KMS-11 (cell line): ENCODE measurements around the gene GNAZ.

Source experiments
- H2AFZ ChIP-seq: fragments of 200-600 bp; sonication (generic); 2 replicates; pipeline ENCODE4 v1.6.1; 2016; ENCODE audit warnings: antibody characterized with exemption, mixed run types, low read depth
- H3K27ac ChIP-seq: fragments of 200-600 bp; sonication (generic); 2 replicates; pipeline ENCODE4 v1.6.1; 2016; ENCODE audit warnings: mild to moderate bottlenecking, mixed run types
- H3K27me3 ChIP-seq: fragments of 200-600 bp; sonication (generic); 2 replicates; pipeline ENCODE4 v1.6.1; 2017; ENCODE audit warnings: mild to moderate bottlenecking, low read depth, mixed run types, moderate library complexity; ENCODE audit not compliant: insufficient read depth
- H3K36me3 ChIP-seq: fragments of 200-600 bp; sonication (generic); 2 replicates; pipeline ENCODE4 v1.6.1; 2017; ENCODE audit warnings: mild to moderate bottlenecking, mixed run types; ENCODE audit not compliant: insufficient read depth
- H3K4me1 ChIP-seq: fragments of 200-600 bp; sonication (generic); 2 replicates; pipeline ENCODE4 v1.6.1; 2016; ENCODE audit warnings: mild to moderate bottlenecking, low read depth, mixed run types; ENCODE audit not compliant: poor library complexity, severe bottlenecking
- H3K4me2 ChIP-seq: fragments of 200-600 bp; sonication (generic); 2 replicates; pipeline ENCODE4 v1.7.0; 2016; ENCODE audit warnings: mild to moderate bottlenecking, mixed run types
- H3K4me3 ChIP-seq: fragments of 200-600 bp; sonication (generic); IDR thresholded peaks from 2 replicates; pipeline ENCODE4 v1.6.1; 2017; ENCODE audit warnings: low read depth, low read length, mixed read lengths; ENCODE audit not compliant: insufficient read depth
- H3K79me2 ChIP-seq: fragments of 200-600 bp; sonication (generic); 2 replicates; pipeline ENCODE4 v1.6.1; 2016; ENCODE audit warnings: low read depth, mixed run types; ENCODE audit not compliant: insufficient read depth
- H3K9ac ChIP-seq: fragments of 200-600 bp; sonication (generic); 2 replicates; pipeline ENCODE4 v1.6.1; 2016; ENCODE audit warnings: mild to moderate bottlenecking, mixed run types
- H4K20me1 ChIP-seq: fragments of 200-600 bp; sonication (generic); 2 replicates; pipeline ENCODE4 v1.6.1; 2016; ENCODE audit warnings: mild to moderate bottlenecking, mixed run types; ENCODE audit not compliant: insufficient read depth
- CTCF ChIP-seq: fragments of 200-600 bp; sonication (generic); conservative IDR thresholded peaks from 2 replicates; pipeline ENCODE4 v1.6.1; 2017; ENCODE audit warnings: low read depth, mild to moderate bottlenecking, antibody characterized with exemption, low read length, moderate library complexity, mixed read lengths

The GNAZ gene

GRCh38 chr22:23106344-23106743 lies 36.0 kb downstream of the GNAZ start:
- no peaks in the 10 kb centered on the region for H3K79me2 ChIP-seq
- no peaks in the 10 kb centered on the region for H3K27me3 ChIP-seq
- H3K4me2 ChIP-seq = no peak overlapping the region
- no peaks in the 10 kb centered on the region for H3K36me3 ChIP-seq
- H3K27ac ChIP-seq = no peak overlapping the region
- H3K4me3 ChIP-seq = no peak overlapping the region
- no peak overlapping the region for H2AFZ ChIP-seq
- H4K20me1 ChIP-seq = no peaks in the 10 kb centered on the region
- no peak for TF ChIP-seq CTCF
- no peak overlapping the region for H3K9ac ChIP-seq
- no peaks in the 10 kb centered on the region for H3K4me1 ChIP-seq

- no peaks in the 10 kb centered on the region for H4K20me1 ChIP-seq
- no peaks in the 10 kb centered on the region for H3K27me3 ChIP-seq
- no peaks in the 10 kb centered on the region for H3K36me3 ChIP-seq
- H3K4me3 ChIP-seq = no peak overlapping the region
- H3K9ac ChIP-seq = no peak overlapping the region
- no peaks in the 10 kb centered on the region for H3K79me2 ChIP-seq
- H2AFZ ChIP-seq = no peak overlapping the region
- H3K4me1 ChIP-seq = no peaks in the 10 kb centered on the region
- no peak for TF ChIP-seq CTCF
- H3K27ac ChIP-seq = no peak overlapping the region
- H3K4me2 ChIP-seq = no peak overlapping the region
Measured at GRCh38 chr22:23106906-23107367, 36.6 kb downstream of the GNAZ start.

- no peak overlapping the region for H3K27ac ChIP-seq
- H3K4me1 ChIP-seq = no peaks in the 10 kb centered on the region
- H2AFZ ChIP-seq = no peak overlapping the region
- no peaks in the 10 kb centered on the region for H4K20me1 ChIP-seq
- no peaks in the 10 kb centered on the region for H3K36me3 ChIP-seq
- H3K79me2 ChIP-seq = no peaks in the 10 kb centered on the region
- TF ChIP-seq CTCF = no peak
- no peaks in the 10 kb centered on the region for H3K27me3 ChIP-seq
- no peak overlapping the region for H3K4me2 ChIP-seq
- H3K9ac ChIP-seq = no peak overlapping the region
- H3K4me3 ChIP-seq = no peak overlapping the region
Measured at GRCh38 chr22:23107487-23108248, 37.3 kb downstream of the GNAZ start.

GRCh38 chr22:23108249-23109078 lies 38.1 kb downstream of the GNAZ start:
- no peaks in the 10 kb centered on the region for H3K79me2 ChIP-seq
- no peak overlapping the region for H3K4me2 ChIP-seq
- H3K27ac ChIP-seq = no peak overlapping the region
- no peaks in the 10 kb centered on the region for H3K36me3 ChIP-seq
- H3K9ac ChIP-seq = no peak overlapping the region
- no peaks in the 10 kb centered on the region for H3K4me1 ChIP-seq
- H4K20me1 ChIP-seq = no peaks in the 10 kb centered on the region
- H3K4me3 ChIP-seq = no peak overlapping the region
- H3K27me3 ChIP-seq = no peaks in the 10 kb centered on the region
- no peak overlapping the region for H2AFZ ChIP-seq
- no peak for TF ChIP-seq CTCF
